ENCODE measurements around the gene ARL4D. TPM values are rescaled to one million over a fixed set of nuclear protein-coding genes. Genes with fewer than 3 reads are reported as not detected.

Gene ARL4D
- total RNA-seq, 1 experiment from 2014 or later = 8.8 TPM

DNA sequence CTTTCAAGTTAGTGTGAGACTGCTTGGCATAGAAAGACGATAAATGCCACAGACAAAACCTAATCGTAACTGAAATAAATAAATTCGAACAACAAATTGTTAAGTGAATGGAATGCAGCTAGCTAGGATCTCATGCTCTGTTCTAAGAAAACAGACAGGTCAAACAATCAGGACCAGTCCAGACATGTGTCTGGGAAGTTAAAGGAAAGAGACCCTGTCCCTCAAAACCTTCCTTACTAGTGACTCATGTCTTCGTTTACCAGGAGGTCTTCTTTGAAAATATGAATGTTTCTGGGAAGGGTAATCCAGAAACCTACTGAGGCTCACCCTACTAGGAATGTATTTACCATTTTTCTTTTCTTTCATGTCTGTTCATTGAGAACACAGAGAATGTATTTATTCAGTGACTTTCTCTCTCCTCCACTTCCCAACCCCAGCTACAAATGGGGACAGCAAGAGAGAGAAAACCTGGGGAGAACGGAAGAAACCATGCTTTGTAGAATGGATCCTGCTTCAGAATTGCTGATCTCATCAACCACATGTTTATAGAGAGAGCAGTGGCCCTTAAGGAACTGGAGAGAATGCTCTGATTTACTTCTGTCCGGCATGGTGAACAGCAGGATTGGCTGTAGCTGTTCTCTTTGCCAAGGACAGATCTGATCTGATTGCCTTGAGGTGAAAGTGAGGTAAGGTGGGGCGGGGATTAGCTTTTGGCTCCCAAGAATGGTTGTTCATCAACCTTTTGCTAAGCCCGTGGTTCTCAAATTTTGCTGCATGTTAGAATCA lies 45.6 kb downstream of the ARL4D start:
- H3K4me1 ChIP-seq (replicated peaks; ENCODE audit: insufficient read depth) = no peaks in the 10 kb centered on the region
- no peaks in the 10 kb centered on the region for H3K36me3 ChIP-seq (ENCODE audit: low read depth)
- H3K4me3 ChIP-seq = no peak overlapping the region
- no peak overlapping the region for H3K27ac ChIP-seq
- intact Hi-C loops (cut with micrococcal nuclease; ENCODE audit: unreplicated experiment) = no loop called here
- no peaks in the 10 kb centered on the region for H3K27me3 ChIP-seq (ENCODE audit: insufficient read depth, low read depth)
- H3K9me3 ChIP-seq (ENCODE audit: insufficient read depth, low read depth) = no peaks in the 10 kb centered on the region
- H3F3A ChIP-seq (ENCODE audit: insufficient read depth, low read depth) = no peaks in the 10 kb centered on the region
- H3K79me2 ChIP-seq (ENCODE audit: low read depth) = no peaks in the 10 kb centered on the region
- no peak overlapping the region for H2AFZ ChIP-seq
- TF ChIP-seq, protein P1, sequence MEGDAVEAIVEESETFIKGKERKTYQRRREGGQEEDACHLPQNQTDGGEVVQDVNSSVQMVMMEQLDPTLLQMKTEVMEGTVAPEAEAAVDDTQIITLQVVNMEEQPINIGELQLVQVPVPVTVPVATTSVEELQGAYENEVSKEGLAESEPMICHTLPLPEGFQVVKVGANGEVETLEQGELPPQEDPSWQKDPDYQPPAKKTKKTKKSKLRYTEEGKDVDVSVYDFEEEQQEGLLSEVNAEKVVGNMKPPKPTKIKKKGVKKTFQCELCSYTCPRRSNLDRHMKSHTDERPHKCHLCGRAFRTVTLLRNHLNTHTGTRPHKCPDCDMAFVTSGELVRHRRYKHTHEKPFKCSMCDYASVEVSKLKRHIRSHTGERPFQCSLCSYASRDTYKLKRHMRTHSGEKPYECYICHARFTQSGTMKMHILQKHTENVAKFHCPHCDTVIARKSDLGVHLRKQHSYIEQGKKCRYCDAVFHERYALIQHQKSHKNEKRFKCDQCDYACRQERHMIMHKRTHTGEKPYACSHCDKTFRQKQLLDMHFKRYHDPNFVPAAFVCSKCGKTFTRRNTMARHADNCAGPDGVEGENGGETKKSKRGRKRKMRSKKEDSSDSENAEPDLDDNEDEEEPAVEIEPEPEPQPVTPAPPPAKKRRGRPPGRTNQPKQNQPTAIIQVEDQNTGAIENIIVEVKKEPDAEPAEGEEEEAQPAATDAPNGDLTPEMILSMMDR (conservative IDR thresholded peaks at IDR 0.05) = no peak
- no peak for TF ChIP-seq EZH2 (IDR thresholded peaks at IDR 0.05; ENCODE audit: low read depth)
- H3K4me2 ChIP-seq = no peak overlapping the region
- no peaks in the 10 kb centered on the region for H4K20me1 ChIP-seq (ENCODE audit: insufficient read depth)
- no peaks in the 10 kb centered on the region for H3K9me2 ChIP-seq (ENCODE audit: insufficient read depth)
- DNase-seq = no peak
- POLR2A ChIA-PET (ENCODE audit: unreplicated experiment) = interaction anchor here (0.6 kb wide), 3 partner anchors 18 to 77 kb away, joined by 3 to 9 read pairs (median 6); partner anchors contain the start of gene ARL4D
- CTCF ChIA-PET = interaction anchor here (0.5 to 1.0 kb wide), 2 partner anchors 40 to 51 kb away, joined by 3 to 9 read pairs; partner anchors contain the start of gene DHX8
- BruUV-seq (replicated peaks) = no TSS peak

DNA sequence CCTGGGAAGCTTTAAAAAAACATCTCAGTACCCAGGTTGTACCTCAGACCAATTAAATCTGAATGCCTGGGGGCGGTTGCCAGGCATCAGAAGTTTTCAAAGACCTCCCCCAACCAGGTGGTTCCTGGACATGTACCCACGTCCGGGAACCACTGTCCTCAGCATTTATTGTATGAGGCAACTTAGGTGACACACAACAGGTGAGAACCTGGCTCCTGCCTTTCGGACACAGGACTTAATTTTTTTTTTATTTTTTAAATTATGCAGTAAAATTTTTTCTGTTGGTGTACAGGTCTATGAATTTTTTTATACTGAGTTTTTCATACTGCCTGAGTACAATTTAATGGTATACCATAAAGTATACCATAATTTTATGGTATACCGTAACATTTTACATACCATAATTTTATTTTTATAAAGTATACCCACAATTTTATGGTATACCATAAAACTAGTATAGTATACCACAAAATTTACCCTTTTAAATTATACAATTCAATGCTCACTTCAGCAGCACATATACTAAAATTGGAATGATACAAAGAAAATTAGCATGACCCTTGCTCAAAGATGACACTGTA lies 46.3 kb downstream of the ARL4D start:
- H3K79me2 ChIP-seq (ENCODE audit: low read depth) = no peaks in the 10 kb centered on the region
- intact Hi-C loops (cut with micrococcal nuclease; ENCODE audit: unreplicated experiment) = no loop called here
- no peaks in the 10 kb centered on the region for H3K9me2 ChIP-seq (ENCODE audit: insufficient read depth)
- no peaks in the 10 kb centered on the region for H3K4me1 ChIP-seq (replicated peaks; ENCODE audit: insufficient read depth)
- no peaks in the 10 kb centered on the region for H4K20me1 ChIP-seq (ENCODE audit: insufficient read depth)
- ChIA-PET POLR2A (ENCODE audit: unreplicated experiment) (interaction anchor here (0.6 kb wide), 1 partner anchor 19 kb away, joined by 9 read pairs; no protein-coding TSS in a partner anchor), CTCF (interaction anchor here (0.5 kb wide), 1 partner anchor 51 kb away, joined by 9 read pairs; no protein-coding TSS in a partner anchor)
- no peak overlapping the region for H3K4me2 ChIP-seq
- H3K27ac ChIP-seq = no peak overlapping the region
- H3K4me3 ChIP-seq = no peak overlapping the region
- no peaks in the 10 kb centered on the region for H3F3A ChIP-seq (ENCODE audit: insufficient read depth, low read depth)
- no peak for TF ChIP-seq EZH2 (IDR thresholded peaks at IDR 0.05; ENCODE audit: low read depth)
- TF ChIP-seq, protein P1 (conservative IDR thresholded peaks at IDR 0.05) = no peak
- DNase-seq = no peak
- H2AFZ ChIP-seq = no peak overlapping the region
- no peaks in the 10 kb centered on the region for H3K27me3 ChIP-seq (ENCODE audit: insufficient read depth, low read depth)
- no peaks in the 10 kb centered on the region for H3K9me3 ChIP-seq (ENCODE audit: insufficient read depth, low read depth)
- H3K36me3 ChIP-seq (ENCODE audit: low read depth) = no peaks in the 10 kb centered on the region
- no TSS peak for BruUV-seq (replicated peaks)

DNA sequence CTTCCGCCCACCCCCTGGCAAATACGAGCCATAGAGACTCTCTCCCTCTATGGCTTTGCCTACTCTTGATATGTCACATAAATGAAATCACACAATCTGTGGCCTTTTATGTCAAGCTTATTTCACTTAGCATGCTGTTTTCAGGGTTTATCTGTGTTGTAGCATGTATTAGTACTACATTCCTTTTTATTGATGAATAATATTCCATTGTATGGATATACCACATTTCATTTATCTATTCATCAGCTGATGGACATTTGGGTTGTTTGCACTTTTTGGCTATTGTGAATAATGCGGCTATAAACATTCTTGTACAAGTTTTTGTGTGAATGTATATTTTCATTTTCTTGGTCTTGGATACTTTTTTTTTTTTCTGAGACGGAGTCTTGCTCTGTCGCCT lies 48.0 kb downstream of the ARL4D start:
- CTCF ChIA-PET = no interaction called here
- POLR2A ChIA-PET (ENCODE audit: unreplicated experiment) = no interaction called here
- Histone ChIP-seq H3K9me2 (ENCODE audit: insufficient read depth) (no peaks in the 10 kb centered on the region), H3K27ac (no peak overlapping the region), H4K20me1 (ENCODE audit: insufficient read depth) (no peaks in the 10 kb centered on the region), H3K36me3 (ENCODE audit: low read depth) (no peaks in the 10 kb centered on the region), H3K4me1 (replicated peaks; ENCODE audit: insufficient read depth) (no peaks in the 10 kb centered on the region), H3K9me3 (ENCODE audit: insufficient read depth, low read depth) (no peaks in the 10 kb centered on the region), H3F3A (ENCODE audit: insufficient read depth, low read depth) (no peaks in the 10 kb centered on the region), H2AFZ (no peak overlapping the region), H3K79me2 (ENCODE audit: low read depth) (no peaks in the 10 kb centered on the region), H3K27me3 (ENCODE audit: insufficient read depth, low read depth) (no peaks in the 10 kb centered on the region), H3K4me3 (no peak overlapping the region), H3K4me2 (no peak overlapping the region)
- BruUV-seq (replicated peaks) = no TSS peak
- intact Hi-C loops (cut with micrococcal nuclease; ENCODE audit: unreplicated experiment) = no loop called here
- DNase-seq = no peak
- TF ChIP-seq, protein P1 (conservative IDR thresholded peaks at IDR 0.05) = no peak
- no peak for TF ChIP-seq EZH2 (IDR thresholded peaks at IDR 0.05; ENCODE audit: low read depth)
